OCI-LY1 (cell line): ENCODE data around the gene CATSPER3.

Experiments
- H2AFZ ChIP-seq: fragments of 200-600 bp; sonication (generic), shearing (Covaris generic); 2 replicates; pipeline ENCODE4 v1.6.0; 2014; ENCODE audit warnings: antibody characterized with exemption, mild to moderate bottlenecking, low read length
- H3F3A ChIP-seq: fragments of 200-600 bp; sonication (generic), shearing (Covaris generic); 2 replicates; pipeline ENCODE4 v1.6.0; 2014; ENCODE audit warnings: mild to moderate bottlenecking, antibody characterized with exemption, low read length, moderate library complexity; ENCODE audit not compliant: insufficient read depth
- H3K27ac ChIP-seq: fragments of 200-600 bp; sonication (generic); 2 replicates; pipeline ENCODE4 v1.5.1; 2014; ENCODE audit warnings: low read length, mixed run types, mild to moderate bottlenecking, low read depth; ENCODE audit not compliant: poor library complexity, severe bottlenecking
- H3K27me3 ChIP-seq: fragments of 200-600 bp; sonication (generic); 2 replicates; pipeline ENCODE4 v1.6.0; 2014; ENCODE audit warnings: antibody characterized with exemption, mild to moderate bottlenecking, low read length, moderate library complexity; ENCODE audit not compliant: insufficient read depth
- H3K36me3 ChIP-seq: fragments of 200-600 bp; sonication (generic); 2 replicates; pipeline ENCODE4 v1.6.1; 2014; ENCODE audit warnings: mild to moderate bottlenecking, antibody characterized with exemption, low read length, moderate library complexity, mixed read lengths; ENCODE audit not compliant: insufficient read depth
- H3K4me1 ChIP-seq: fragments of 200-600 bp; sonication (generic); 2 replicates; pipeline ENCODE4 v1.5.1; 2014; ENCODE audit warnings: mild to moderate bottlenecking, low read length, moderate library complexity; ENCODE audit not compliant: insufficient read depth, severe bottlenecking
- H3K4me2 ChIP-seq: fragments of 200-600 bp; sonication (generic), shearing (Covaris generic); 2 replicates; pipeline ENCODE4 v1.6.1; 2014; ENCODE audit warnings: low read length
- H3K4me3 ChIP-seq: fragments of 200-600 bp; sonication (generic); 2 replicates; pipeline ENCODE4 v1.5.1; 2014; ENCODE audit warnings: low read length, low read depth, mild to moderate bottlenecking, mixed read lengths; ENCODE audit not compliant: poor library complexity, severe bottlenecking
- H3K79me2 ChIP-seq: fragments of 200-600 bp; shearing (Covaris generic); 2 replicates; pipeline ENCODE4 v1.6.1; 2016; ENCODE audit warnings: mixed run types, low read length, mixed read lengths; ENCODE audit not compliant: insufficient read depth
- H3K9ac ChIP-seq: fragments of 200-600 bp; sonication (generic), shearing (Covaris generic); 2 replicates; pipeline ENCODE4 v1.6.1; 2014; ENCODE audit warnings: mild to moderate bottlenecking, low read length, mixed read lengths
- H3K9me2 ChIP-seq: fragments of 200-600 bp; sonication (generic), shearing (Covaris generic); 2 replicates; pipeline ENCODE4 v1.6.1; 2014; ENCODE audit warnings: low read depth, mild to moderate bottlenecking, low read length, mixed read lengths
- H3K9me3 ChIP-seq: fragments of 200-600 bp; shearing (Covaris generic); 2 replicates; pipeline ENCODE4 v1.6.1; 2014; ENCODE audit warnings: low read length, mixed read lengths
- H4K20me1 ChIP-seq: fragments of 200-600 bp; sonication (generic), shearing (Covaris generic); 2 replicates; pipeline ENCODE4 v1.6.0; 2016; ENCODE audit warnings: mild to moderate bottlenecking, low read length; ENCODE audit not compliant: insufficient read depth
- CTCF ChIP-seq: fragments of 200-600 bp; sonication (generic), shearing (Covaris generic); IDR thresholded peaks from 2 replicates; pipeline ENCODE4 v1.5.1; 2017; ENCODE audit warnings: mild to moderate bottlenecking, antibody characterized with exemption, low read length, moderate library complexity, mixed read lengths
- EZH2 ChIP-seq: fragments of 200-600 bp; sonication (generic), shearing (Covaris generic); IDR thresholded peaks from 2 replicates; pipeline ENCODE4 v1.8.0; 2017; ENCODE audit warnings: borderline replicate concordance, mixed run types, mild to moderate bottlenecking, antibody characterized with exemption, low read length, moderate library complexity, mixed read lengths

CATSPER3 gene

GRCh38 chr5:135010502-135011354 is 43.0 kb downstream of the CATSPER3 start:
- no peaks in the 10 kb centered on the region for H3K27me3 ChIP-seq
- no peaks in the 10 kb centered on the region for H3K79me2 ChIP-seq
- H3K9ac ChIP-seq = no peak overlapping the region
- TF ChIP-seq EZH2 (no peak), CTCF (no peak)
- H4K20me1 ChIP-seq = no peaks in the 10 kb centered on the region
- no peak overlapping the region for H3K27ac ChIP-seq
- H3K4me2 ChIP-seq = no peak overlapping the region
- H3K9me2 ChIP-seq = no peaks in the 10 kb centered on the region
- H2AFZ ChIP-seq = no peak overlapping the region
- no peaks in the 10 kb centered on the region for H3K4me1 ChIP-seq
- no peak overlapping the region for H3K4me3 ChIP-seq
- H3F3A ChIP-seq = no peaks in the 10 kb centered on the region
- no peaks in the 10 kb centered on the region for H3K9me3 ChIP-seq
- H3K36me3 ChIP-seq = no peaks in the 10 kb centered on the region

- Histone ChIP-seq H2AFZ (no peak overlapping the region), H3K9me2 (no peaks in the 10 kb centered on the region), H4K20me1 (no peaks in the 10 kb centered on the region), H3K27ac (no peak overlapping the region), H3K4me2 (no peak overlapping the region), H3K9me3 (no peaks in the 10 kb centered on the region), H3K4me3 (no peak overlapping the region), H3K4me1 (no peaks in the 10 kb centered on the region), H3K9ac (no peak overlapping the region), H3F3A (no peaks in the 10 kb centered on the region), H3K36me3 (no peaks in the 10 kb centered on the region), H3K27me3 (no peaks in the 10 kb centered on the region), H3K79me2 (no peaks in the 10 kb centered on the region)
- TF ChIP-seq CTCF (no peak), EZH2 (no peak)
Measured at GRCh38 chr5:135011355-135012032, 43.8 kb downstream of the CATSPER3 start.

GRCh38 chr5:135012033-135012588 is 44.4 kb downstream of the CATSPER3 start:
- no peak overlapping the region for H2AFZ ChIP-seq
- no peak overlapping the region for H3K4me3 ChIP-seq
- H3K9ac ChIP-seq = no peak overlapping the region
- no peaks in the 10 kb centered on the region for H3K9me2 ChIP-seq
- H3K27ac ChIP-seq = no peak overlapping the region
- no peaks in the 10 kb centered on the region for H3K4me1 ChIP-seq
- no peaks in the 10 kb centered on the region for H3K9me3 ChIP-seq
- no peak overlapping the region for H3K4me2 ChIP-seq
- H3K79me2 ChIP-seq = no peaks in the 10 kb centered on the region
- no peaks in the 10 kb centered on the region for H3K27me3 ChIP-seq
- no peaks in the 10 kb centered on the region for H3F3A ChIP-seq
- TF ChIP-seq CTCF (no peak), EZH2 (no peak)
- no peaks in the 10 kb centered on the region for H4K20me1 ChIP-seq
- H3K36me3 ChIP-seq = no peaks in the 10 kb centered on the region
